HEK293 (cell line): ENCODE data around the gene MNT.

Experiments used
- CTCF ChIA-PET: fragments of 350-600 bp; formaldehyde crosslinking; extraction: SDS; loops from one replicate; lab custom pipeline; 2021; ENCODE audit warnings: antibody characterized with exemption; lab: Yijun Ruan, JAX
- POLR2A ChIA-PET: fragments of 300-600 bp; formaldehyde crosslinking; extraction: SDS; loops from one replicate; lab custom pipeline; 2020; ENCODE audit warnings: antibody characterized with exemption, inconsistent platforms; lab: Yijun Ruan, JAX
- H3K27ac ChIP-seq: fragments of 200-500 bp; sonication (Bioruptor generic); 2 replicates; pipeline ENCODE4 v1.5.1; 2014; ENCODE audit warnings: low read depth, low read length, control low read depth, inconsistent platforms; ENCODE audit errors: extremely low read depth
- H3K36me3 ChIP-seq, 2 experiments: fragments of 200-500 bp in 1 of 2; sonication (Bioruptor generic) in 1 of 2; 1 replicate in 1 of 2; 2 replicates in 1 of 2; pipeline ENCODE4 v1.5.1; 2014 to 2017; ENCODE audit warnings: inconsistent platforms in 2 of 2, low read length in 2 of 2; ENCODE audit not compliant: control insufficient read depth in 2 of 2, insufficient read depth in 1 of 2
- H3K4me1 ChIP-seq: fragments of 200-500 bp; sonication (Bioruptor generic); 2 replicates; pipeline ENCODE4 v1.5.1; 2014; ENCODE audit warnings: mild to moderate bottlenecking, low read length, inconsistent platforms; ENCODE audit not compliant: control insufficient read depth, insufficient read depth
- H3K4me3 ChIP-seq: 2 replicates; pipeline ENCODE4 v1.5.1; 2011; ENCODE audit warnings: low read depth, mild to moderate bottlenecking, control low read depth, low read length, moderate library complexity
- H3K9me3 ChIP-seq: fragments of 200-500 bp; sonication (Bioruptor generic); 2 replicates; pipeline ENCODE4 v1.5.1; 2014; ENCODE audit warnings: low read depth, low read length, inconsistent platforms; ENCODE audit not compliant: control insufficient read depth, insufficient read depth
- HOXA7 ChIP-seq: sonication (generic); formaldehyde crosslinking; IDR thresholded peaks from 2 replicates; pipeline ENCODE4 v1.8.1; 2022; ENCODE audit warnings: missing genetic modification reagents, borderline replicate concordance
- HOXD13 ChIP-seq: sonication (generic); formaldehyde crosslinking; IDR thresholded peaks from 2 replicates; pipeline ENCODE4 v1.8.0; 2022; ENCODE audit warnings: missing genetic modification reagents, borderline replicate concordance
- KLF8 ChIP-seq: fragments of 450-650 bp; formaldehyde crosslinking; IDR thresholded peaks from 2 replicates; pipeline ENCODE4 v1.5.1; 2016; ENCODE audit warnings: missing biosample characterization, missing genetic modification characterization
- KLF9 ChIP-seq: fragments of 450-650 bp; formaldehyde crosslinking; IDR thresholded peaks from 2 replicates; pipeline ENCODE4 v1.5.1; 2016; ENCODE audit warnings: missing biosample characterization, missing genetic modification characterization, low read depth
- RBAK ChIP-seq: fragments of 450-650 bp; formaldehyde crosslinking; IDR thresholded peaks from 2 replicates; pipeline ENCODE4 v1.5.1; 2016; ENCODE audit warnings: missing biosample characterization, missing genetic modification characterization
- SETDB1 ChIP-seq: IDR thresholded peaks from one replicate; pipeline ENCODE4 v1.6.1; 2017; ENCODE audit warnings: mild to moderate bottlenecking, low read length, moderate library complexity, mixed read lengths; ENCODE audit not compliant: insufficient read length
- WT1 ChIP-seq: fragments of 450-650 bp; formaldehyde crosslinking; IDR thresholded peaks from 2 replicates; pipeline ENCODE4 v1.5.1; 2016; ENCODE audit warnings: missing biosample characterization, missing genetic modification characterization
- ZBTB20 ChIP-seq: fragments of 450-650 bp; formaldehyde crosslinking; IDR thresholded peaks from 2 replicates; pipeline ENCODE4 v1.5.1; 2016; ENCODE audit warnings: missing biosample characterization, missing genetic modification characterization
- ZNF10 ChIP-seq: fragments of 450-650 bp; formaldehyde crosslinking; IDR thresholded peaks from 2 replicates; pipeline ENCODE4 v1.5.1; 2017; ENCODE audit warnings: missing biosample characterization, missing genetic modification characterization
- ZNF112 ChIP-seq: fragments of 450-650 bp; formaldehyde crosslinking; IDR thresholded peaks from 2 replicates; pipeline ENCODE4 v1.5.0; 2017; ENCODE audit warnings: missing biosample characterization, missing genetic modification characterization
- ZNF140 ChIP-seq: fragments of 450-650 bp; formaldehyde crosslinking; IDR thresholded peaks from 2 replicates; pipeline ENCODE4 v1.5.1; 2016; ENCODE audit warnings: missing biosample characterization, missing genetic modification characterization
- ZNF214 ChIP-seq: fragments of 450-650 bp; formaldehyde crosslinking; IDR thresholded peaks from 2 replicates; pipeline ENCODE4 v1.5.1; 2017; ENCODE audit warnings: missing biosample characterization, mild to moderate bottlenecking, missing genetic modification characterization, borderline replicate concordance
- ZNF248 ChIP-seq: fragments of 450-650 bp; formaldehyde crosslinking; IDR thresholded peaks from 2 replicates; pipeline ENCODE4 v1.5.1; 2017; ENCODE audit warnings: missing biosample characterization, missing genetic modification characterization
- ZNF266 ChIP-seq: fragments of 450-650 bp; formaldehyde crosslinking; IDR thresholded peaks from 2 replicates; pipeline ENCODE4 v1.5.1; 2016; ENCODE audit warnings: missing biosample characterization, missing genetic modification characterization, low read depth
- ZNF324 ChIP-seq: fragments of 450-650 bp; formaldehyde crosslinking; IDR thresholded peaks from 2 replicates; pipeline ENCODE4 v1.5.1; 2016; ENCODE audit warnings: missing biosample characterization, missing genetic modification characterization
- ZNF350 ChIP-seq: fragments of 450-650 bp; formaldehyde crosslinking; IDR thresholded peaks from 2 replicates; pipeline ENCODE4 v1.5.0; 2017; ENCODE audit warnings: missing biosample characterization, mild to moderate bottlenecking, missing genetic modification characterization
- ZNF423 ChIP-seq: fragments of 450-650 bp; formaldehyde crosslinking; IDR thresholded peaks from 2 replicates; pipeline ENCODE4 v1.5.1; 2016; ENCODE audit warnings: missing biosample characterization, missing genetic modification characterization
- ZNF473 ChIP-seq: fragments of 450-650 bp; formaldehyde crosslinking; IDR thresholded peaks from 2 replicates; pipeline ENCODE4 v1.5.1; 2017; ENCODE audit warnings: missing biosample characterization, missing genetic modification characterization
- ZNF501 ChIP-seq: fragments of 450-650 bp; formaldehyde crosslinking; IDR thresholded peaks from 2 replicates; pipeline ENCODE4 v1.5.1; 2016; ENCODE audit warnings: missing biosample characterization, missing genetic modification characterization
- ZNF514 ChIP-seq: fragments of 450-650 bp; formaldehyde crosslinking; IDR thresholded peaks from 2 replicates; pipeline ENCODE4 v1.5.1; 2016; ENCODE audit warnings: missing biosample characterization, missing genetic modification characterization
- ZNF549 ChIP-seq: fragments of 450-650 bp; IDR thresholded peaks from 2 replicates; pipeline ENCODE4 v1.5.1; 2018; ENCODE audit warnings: missing biosample characterization, missing genetic modification characterization, mild to moderate bottlenecking, inconsistent platforms, moderate library complexity
- ZNF555 ChIP-seq: fragments of 450-650 bp; formaldehyde crosslinking; conservative IDR thresholded peaks from 2 replicates; pipeline ENCODE4 v1.5.1; 2017; ENCODE audit warnings: missing biosample characterization, mild to moderate bottlenecking, missing genetic modification characterization, inconsistent platforms
- ZNF585B ChIP-seq: fragments of 450-650 bp; formaldehyde crosslinking; IDR thresholded peaks from 2 replicates; pipeline ENCODE4 v1.5.1; 2016; ENCODE audit warnings: missing biosample characterization, missing genetic modification characterization
- ZNF623 ChIP-seq: fragments of 450-650 bp; formaldehyde crosslinking; IDR thresholded peaks from 2 replicates; pipeline ENCODE4 v1.5.1; 2016; ENCODE audit warnings: missing biosample characterization, missing genetic modification characterization
- ZNF624 ChIP-seq: fragments of 450-650 bp; formaldehyde crosslinking; IDR thresholded peaks from 2 replicates; pipeline ENCODE4 v1.5.1; 2017; ENCODE audit warnings: missing biosample characterization, missing genetic modification characterization
- ZNF747 ChIP-seq: fragments of 450-650 bp; formaldehyde crosslinking; IDR thresholded peaks from 2 replicates; pipeline ENCODE4 v1.5.1; 2016; ENCODE audit warnings: missing biosample characterization, missing genetic modification characterization
- ZNF768 ChIP-seq: fragments of 450-650 bp; formaldehyde crosslinking; IDR thresholded peaks from 2 replicates; pipeline ENCODE4 v1.5.1; 2018; ENCODE audit warnings: missing biosample characterization, mild to moderate bottlenecking, missing genetic modification characterization
- ZNF791 ChIP-seq: fragments of 450-650 bp; formaldehyde crosslinking; IDR thresholded peaks from 2 replicates; pipeline ENCODE4 v1.5.1; 2016; ENCODE audit warnings: missing biosample characterization, missing genetic modification characterization
- ZNF792 ChIP-seq: fragments of 450-650 bp; formaldehyde crosslinking; IDR thresholded peaks from 2 replicates; pipeline ENCODE4 v1.5.1; 2016; ENCODE audit warnings: missing biosample characterization, missing genetic modification characterization
- ZNF837 ChIP-seq: fragments of 450-650 bp; formaldehyde crosslinking; IDR thresholded peaks from 2 replicates; pipeline ENCODE4 v1.5.1; 2016; ENCODE audit warnings: missing biosample characterization, missing genetic modification characterization
- TF ChIP-seq, protein P1 (sequence below): fragments of 450-650 bp; formaldehyde crosslinking; IDR thresholded peaks from 2 replicates; pipeline ENCODE4 v1.5.1; 2016; ENCODE audit warnings: missing biosample characterization, missing genetic modification characterization
- TF ChIP-seq, protein P2 (sequence below): fragments of 450-650 bp; formaldehyde crosslinking; IDR thresholded peaks from 2 replicates; pipeline ENCODE4 v1.5.1; 2016; ENCODE audit warnings: missing biosample characterization, missing genetic modification characterization
- TF ChIP-seq, protein P3 (sequence below): fragments of 450-650 bp; formaldehyde crosslinking; IDR thresholded peaks from 2 replicates; pipeline ENCODE4 v1.5.1; 2016; ENCODE audit warnings: missing biosample characterization, missing genetic modification characterization, borderline replicate concordance

Gene MNT

DNA sequence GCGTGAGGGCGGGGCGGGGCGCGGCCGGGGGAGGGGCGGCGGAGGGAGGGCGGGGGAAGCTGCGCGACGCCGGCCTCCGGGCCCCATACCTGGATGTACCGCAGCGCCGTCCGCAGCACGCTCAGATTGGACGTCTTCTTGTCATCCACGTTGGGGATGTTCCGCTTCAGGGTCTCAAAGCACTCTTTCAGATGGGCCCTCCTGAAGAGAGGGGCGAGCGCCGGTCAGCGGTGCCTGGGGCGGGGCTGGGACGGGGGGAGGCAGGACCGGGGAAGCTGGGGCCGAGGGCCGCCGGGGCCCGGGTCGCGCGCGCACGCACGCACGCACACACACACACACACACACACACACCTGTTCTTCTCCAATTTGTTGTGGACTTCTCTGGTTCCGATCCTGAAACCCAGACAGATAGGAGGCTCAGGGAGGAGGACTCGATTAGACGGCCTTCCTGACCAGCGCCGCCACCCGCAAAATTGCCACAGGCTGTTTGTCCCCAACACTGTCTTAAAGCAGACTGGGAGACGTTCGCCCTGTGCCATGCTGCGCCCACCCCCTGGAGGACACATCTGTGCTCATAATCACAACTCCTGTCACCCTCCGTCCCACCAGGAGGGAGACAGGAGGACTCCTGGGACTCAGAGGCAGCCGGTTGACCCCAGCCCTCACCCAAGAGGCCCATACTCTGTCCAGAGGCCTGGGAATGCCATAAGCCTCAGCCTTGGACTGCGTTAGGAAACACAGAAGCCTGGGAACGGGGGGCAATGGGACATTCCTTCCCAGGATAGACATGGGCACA lies 6.7 kb downstream of the MNT start (continued):
- TF ChIP-seq ZNF112 (tag by site-specific recombination) (no peak), WT1 (tag by site-specific recombination) (no peak), KLF8 (tag by site-specific recombination) (peak; percentile 15; the same call in 1 of the 2 replicates)

DNA sequence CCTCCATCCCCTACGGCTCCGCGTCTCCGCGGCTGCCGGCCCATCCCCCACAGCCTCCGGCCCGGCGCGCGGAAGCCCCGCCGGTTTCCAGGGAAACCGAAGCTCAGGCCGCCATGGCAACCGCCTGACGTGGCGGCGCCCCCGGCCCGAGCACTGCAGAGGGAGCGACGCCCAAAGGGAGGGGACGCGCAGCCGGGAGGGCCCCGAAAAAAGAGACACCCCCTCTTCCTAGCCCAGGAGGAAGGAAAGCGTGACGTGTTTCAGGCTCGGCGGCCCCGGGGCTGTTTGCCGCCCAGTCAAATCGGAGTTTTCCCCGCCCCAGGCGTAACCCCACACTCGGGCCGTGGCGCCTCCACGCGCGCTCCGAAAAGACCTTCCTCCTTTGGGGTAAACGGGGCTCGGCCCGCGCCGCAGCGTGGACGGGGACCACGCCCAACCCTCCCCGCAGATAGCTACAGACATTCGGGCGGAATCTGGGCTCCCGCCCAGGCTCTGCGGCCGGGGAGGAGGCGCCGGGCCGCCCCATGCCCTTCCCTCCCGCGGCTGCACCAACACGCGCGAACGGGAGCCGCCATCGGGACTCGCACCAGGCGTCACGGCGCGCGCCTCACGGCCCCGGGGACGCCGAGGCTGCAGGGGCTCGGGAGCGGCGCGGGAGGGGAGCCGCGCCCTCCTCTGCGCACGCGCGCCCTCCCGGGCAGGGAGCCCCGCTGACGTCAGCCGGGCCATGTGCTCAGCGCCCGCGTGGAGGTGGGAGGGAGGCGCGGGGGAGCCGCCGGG lies 7.5 kb downstream of the MNT start:
- ChIA-PET CTCF (interaction anchor here (0.6 to 4.6 kb wide), 5 partner anchors 11 to 332 kb away, joined by 3 to 48 read pairs (median 5); no protein-coding TSS in a partner anchor), POLR2A (interaction anchor here (0.6 to 2.4 kb wide), 8 partner anchors 8 to 200 kb away, joined by 3 to 20 read pairs (median 4); partner anchors contain the start of genes PAFAH1B1, SGSM2, SMG6 and SRR)
- peak overlapping the region; percentile 97 for H3K27ac ChIP-seq
- H3K9me3 ChIP-seq = no peaks in the 10 kb centered on the region
- no peaks in the 10 kb centered on the region; a peak in 1 of 3 replicates for H3K36me3 ChIP-seq
- peaks cover 41% of the 10 kb centered on the region for H3K4me1 ChIP-seq
- H3K4me3 ChIP-seq = peak overlapping the region; percentile 65
- TF ChIP-seq ZNF792 (tag by site-specific recombination) = no peak
- no peak for TF ChIP-seq ZNF112 (tag by site-specific recombination)
- TF ChIP-seq, protein P1, sequence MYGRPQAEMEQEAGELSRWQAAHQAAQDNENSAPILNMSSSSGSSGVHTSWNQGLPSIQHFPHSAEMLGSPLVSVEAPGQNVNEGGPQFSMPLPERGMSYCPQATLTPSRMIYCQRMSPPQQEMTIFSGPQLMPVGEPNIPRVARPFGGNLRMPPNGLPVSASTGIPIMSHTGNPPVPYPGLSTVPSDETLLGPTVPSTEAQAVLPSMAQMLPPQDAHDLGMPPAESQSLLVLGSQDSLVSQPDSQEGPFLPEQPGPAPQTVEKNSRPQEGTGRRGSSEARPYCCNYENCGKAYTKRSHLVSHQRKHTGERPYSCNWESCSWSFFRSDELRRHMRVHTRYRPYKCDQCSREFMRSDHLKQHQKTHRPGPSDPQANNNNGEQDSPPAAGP = peak; percentile 95
- TF ChIP-seq ZNF555 (tag by site-specific recombination) = no peak
- no peak for TF ChIP-seq HOXA7 (CRISPR knock-in tag)
- TF ChIP-seq ZNF266 (tag by site-specific recombination) = no peak
- TF ChIP-seq, protein P2, sequence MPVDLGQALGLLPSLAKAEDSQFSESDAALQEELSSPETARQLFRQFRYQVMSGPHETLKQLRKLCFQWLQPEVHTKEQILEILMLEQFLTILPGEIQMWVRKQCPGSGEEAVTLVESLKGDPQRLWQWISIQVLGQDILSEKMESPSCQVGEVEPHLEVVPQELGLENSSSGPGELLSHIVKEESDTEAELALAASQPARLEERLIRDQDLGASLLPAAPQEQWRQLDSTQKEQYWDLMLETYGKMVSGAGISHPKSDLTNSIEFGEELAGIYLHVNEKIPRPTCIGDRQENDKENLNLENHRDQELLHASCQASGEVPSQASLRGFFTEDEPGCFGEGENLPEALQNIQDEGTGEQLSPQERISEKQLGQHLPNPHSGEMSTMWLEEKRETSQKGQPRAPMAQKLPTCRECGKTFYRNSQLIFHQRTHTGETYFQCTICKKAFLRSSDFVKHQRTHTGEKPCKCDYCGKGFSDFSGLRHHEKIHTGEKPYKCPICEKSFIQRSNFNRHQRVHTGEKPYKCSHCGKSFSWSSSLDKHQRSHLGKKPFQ = no peak
- TF ChIP-seq ZNF473 (tag by site-specific recombination) = no peak
- peak; percentile 10; the same call in 1 of the 2 replicates for TF ChIP-seq ZNF623 (tag by site-specific recombination)
- TF ChIP-seq ZNF324 (tag by site-specific recombination) = peak; percentile 71; the same call in 1 of the 2 replicates
- TF ChIP-seq ZNF791 (tag by site-specific recombination) = no peak
- TF ChIP-seq ZNF747 = no peak
- TF ChIP-seq ZNF624 (tag by site-specific recombination) = no peak
- TF ChIP-seq ZNF10 (tag by site-specific recombination) = no peak; the same call in 1 of the 2 replicates
- TF ChIP-seq, protein P3, sequence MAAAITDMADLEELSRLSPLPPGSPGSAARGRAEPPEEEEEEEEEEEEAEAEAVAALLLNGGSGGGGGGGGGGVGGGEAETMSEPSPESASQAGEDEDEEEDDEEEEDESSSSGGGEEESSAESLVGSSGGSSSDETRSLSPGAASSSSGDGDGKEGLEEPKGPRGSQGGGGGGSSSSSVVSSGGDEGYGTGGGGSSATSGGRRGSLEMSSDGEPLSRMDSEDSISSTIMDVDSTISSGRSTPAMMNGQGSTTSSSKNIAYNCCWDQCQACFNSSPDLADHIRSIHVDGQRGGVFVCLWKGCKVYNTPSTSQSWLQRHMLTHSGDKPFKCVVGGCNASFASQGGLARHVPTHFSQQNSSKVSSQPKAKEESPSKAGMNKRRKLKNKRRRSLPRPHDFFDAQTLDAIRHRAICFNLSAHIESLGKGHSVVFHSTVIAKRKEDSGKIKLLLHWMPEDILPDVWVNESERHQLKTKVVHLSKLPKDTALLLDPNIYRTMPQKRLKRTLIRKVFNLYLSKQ = no peak
- peak; percentile 81; the same call in 1 of the 2 replicates for TF ChIP-seq ZNF501
- no peak for TF ChIP-seq ZNF549
- TF ChIP-seq ZBTB20 = peak; percentile 71
- peak; percentile 92 for TF ChIP-seq KLF9 (tag by site-specific recombination)
- no peak for TF ChIP-seq SETDB1
- TF ChIP-seq ZNF768 = no peak
- TF ChIP-seq ZNF837 (tag by site-specific recombination) = 0 out of 2 replicates have a peak, but pooled peaks have one; percentile 55
- TF ChIP-seq ZNF248 (tag by site-specific recombination) = no peak
- TF ChIP-seq ZNF585B = no peak
- TF ChIP-seq ZNF140 (tag by site-specific recombination) = no peak
- TF ChIP-seq ZNF423 (tag by site-specific recombination) = no peak
- TF ChIP-seq ZNF350 (tag by site-specific recombination) = no peak
- TF ChIP-seq ZNF214 (tag by site-specific recombination) = no peak
- TF ChIP-seq ZNF514 = no peak
- no peak for TF ChIP-seq HOXD13
- no peak for TF ChIP-seq RBAK
